ENCODE measurements around the gene CHD1L. TPM values are rescaled to one million over a fixed set of nuclear protein-coding genes. Genes with fewer than 3 reads are reported as not detected.

CHD1L gene
- total RNA-seq, 1 donor from 2014 or later = 30.3 TPM

GRCh38 chr1:147245129-147245528 lies 2.6 kb downstream of the CHD1L start:
- Mint-ChIP-seq H3K36me3 (ENCODE audit: unreplicated experiment) (peaks cover 2% of the 10 kb centered on the region), H3K9me3 (ENCODE audit: unreplicated experiment) (no peaks in the 10 kb centered on the region), H3K4me3 (ENCODE audit: unreplicated experiment) (no peak overlapping the region), H3K27me3 (ENCODE audit: unreplicated experiment) (no peaks in the 10 kb centered on the region), H3K27ac (ENCODE audit: unreplicated experiment) (no peak overlapping the region), H3K4me1 (ENCODE audit: unreplicated experiment) (peaks cover 20% of the 10 kb centered on the region)
- no peak for TF ChIP-seq CTCF (IDR thresholded peaks at IDR 0.05)
- DNase-seq (ENCODE audit: extremely low spot score, unreplicated experiment) = no peak

GRCh38 chr1:147245586-147246021 lies 3.1 kb downstream of the CHD1L start:
- no peak for DNase-seq (ENCODE audit: extremely low spot score, unreplicated experiment)
- peaks cover 20% of the 10 kb centered on the region for H3K4me1 Mint-ChIP-seq (ENCODE audit: unreplicated experiment)
- no peaks in the 10 kb centered on the region for H3K9me3 Mint-ChIP-seq (ENCODE audit: unreplicated experiment)
- TF ChIP-seq CTCF (IDR thresholded peaks at IDR 0.05) = no peak
- no peak overlapping the region for H3K4me3 Mint-ChIP-seq (ENCODE audit: unreplicated experiment)
- no peaks in the 10 kb centered on the region for H3K27me3 Mint-ChIP-seq (ENCODE audit: unreplicated experiment)
- H3K36me3 Mint-ChIP-seq (ENCODE audit: unreplicated experiment) = peaks cover 2% of the 10 kb centered on the region
- no peak overlapping the region for H3K27ac Mint-ChIP-seq (ENCODE audit: unreplicated experiment)

GRCh38 chr1:147246044-147246690 lies 3.7 kb downstream of the CHD1L start:
- Mint-ChIP-seq H3K9me3 (ENCODE audit: unreplicated experiment) (no peaks in the 10 kb centered on the region), H3K27me3 (ENCODE audit: unreplicated experiment) (no peaks in the 10 kb centered on the region), H3K4me3 (ENCODE audit: unreplicated experiment) (no peak overlapping the region), H3K4me1 (ENCODE audit: unreplicated experiment) (peaks cover 20% of the 10 kb centered on the region), H3K27ac (ENCODE audit: unreplicated experiment) (no peak overlapping the region), H3K36me3 (ENCODE audit: unreplicated experiment) (peaks cover 2% of the 10 kb centered on the region)
- no peak for DNase-seq (ENCODE audit: extremely low spot score, unreplicated experiment)
- TF ChIP-seq CTCF (IDR thresholded peaks at IDR 0.05) = no peak

- peaks cover 20% of the 10 kb centered on the region for H3K4me1 Mint-ChIP-seq (ENCODE audit: unreplicated experiment)
- peaks cover 2% of the 10 kb centered on the region for H3K36me3 Mint-ChIP-seq (ENCODE audit: unreplicated experiment)
- no peaks in the 10 kb centered on the region for H3K27me3 Mint-ChIP-seq (ENCODE audit: unreplicated experiment)
- H3K27ac Mint-ChIP-seq (ENCODE audit: unreplicated experiment) = no peak overlapping the region
- DNase-seq (ENCODE audit: extremely low spot score, unreplicated experiment) = no peak
- H3K4me3 Mint-ChIP-seq (ENCODE audit: unreplicated experiment) = no peak overlapping the region
- no peak for TF ChIP-seq CTCF (IDR thresholded peaks at IDR 0.05)
- no peaks in the 10 kb centered on the region for H3K9me3 Mint-ChIP-seq (ENCODE audit: unreplicated experiment)
Observed at GRCh38 chr1:147246910-147247655, 4.6 kb downstream of the CHD1L start.

- Mint-ChIP-seq H3K4me1 (ENCODE audit: unreplicated experiment) (peaks cover 20% of the 10 kb centered on the region), H3K4me3 (ENCODE audit: unreplicated experiment) (no peak overlapping the region), H3K27ac (ENCODE audit: unreplicated experiment) (no peak overlapping the region)
Observed at GRCh38 chr1:147247656-147248238, 5.3 kb downstream of the CHD1L start.

More at GRCh38 chr1:147247656-147248238, 5.3 kb downstream of the CHD1L start:
- Mint-ChIP-seq H3K36me3 (ENCODE audit: unreplicated experiment) (peaks cover 2% of the 10 kb centered on the region), H3K27me3 (ENCODE audit: unreplicated experiment) (no peaks in the 10 kb centered on the region), H3K9me3 (ENCODE audit: unreplicated experiment) (no peaks in the 10 kb centered on the region)
- no peak for TF ChIP-seq CTCF (IDR thresholded peaks at IDR 0.05)
- no peak for DNase-seq (ENCODE audit: extremely low spot score, unreplicated experiment)
